Thoracic aorta (tissue), 2 donors: Measurements from ENCODE around the gene PDE9A. TPM values are rescaled to one million over a fixed set of nuclear protein-coding genes. Genes with fewer than 3 reads are reported as not detected.

ENCODE experiments used
- ATAC-seq: fragments of 150-250 bp; one replicate; pipeline ENCODE4 v1.8.0; 2017; ENCODE audit warnings: low read depth; ENCODE audit not compliant: insufficient number of reproducible peaks, low FRiP score
- DNase-seq: peaks from one replicate; pipeline ENCODE4 v3.0.0-alpha.2; 2020; ENCODE audit warnings: low spot score
- H3K27ac ChIP-seq, 2 donors: fragments of 200-600 bp; sonication (generic); 1 replicate in 1 of 2; 2 replicates in 1 of 2; pipeline ENCODE4 v1.5.1; 2016; ENCODE audit warnings: mild to moderate bottlenecking in 2 of 2, moderate library complexity in 2 of 2
- H3K27me3 ChIP-seq: fragments of 200-600 bp; sonication (generic); replicated peaks from 2 replicates; pipeline ENCODE4 v1.6.0; 2016; ENCODE audit warnings: mild to moderate bottlenecking; ENCODE audit not compliant: insufficient read depth
- H3K36me3 ChIP-seq: fragments of 200-600 bp; sonication (generic); one replicate; pipeline ENCODE4 v1.5.1; 2016
- H3K4me1 ChIP-seq, 2 donors: fragments of 200-600 bp; sonication (generic); 1 replicate in 1 of 2; 2 replicates in 1 of 2; pipeline versions ENCODE4 v1.5.1 to v1.6.0; 2016; ENCODE audit warnings: low read depth in 2 of 2, mild to moderate bottlenecking in 1 of 2; ENCODE audit not compliant: control insufficient read depth in 1 of 2
- H3K4me3 ChIP-seq: fragments of 200-600 bp; sonication (generic); 2 replicates; pipeline ENCODE4 v1.5.1; 2016; ENCODE audit warnings: mild to moderate bottlenecking
- H3K9me3 ChIP-seq: fragments of 200-600 bp; sonication (generic); 2 replicates; pipeline ENCODE4 v1.5.1; 2016
- CTCF ChIP-seq: fragments of 200-600 bp; sonication (generic); IDR thresholded peaks from one replicate; pipeline ENCODE4 v1.5.1; 2019; ENCODE audit warnings: antibody characterized with exemption
- total RNA-seq, 2 donors: library from RNA; depleted of rRNA; stranded (reverse); fragments of >200 nt; gene quantifications; one replicate each; pipeline versions ENCODE4 v1.1.0 to v1.2.3, GENCODE V29; 2016

The PDE9A gene
- total RNA-seq, 2 donors from 2014 or later, result 4.2 to 4.7 TPM

GRCh38 chr21:42619166-42619565 is 34.3 kb upstream of the PDE9A start:
- H3K4me1 ChIP-seq, result no peaks in the 10 kb centered on the region
- H3K36me3 ChIP-seq, result no peaks in the 10 kb centered on the region
- H3K4me3 ChIP-seq, result no peak overlapping the region
- no peak for TF ChIP-seq CTCF
- H3K27me3 ChIP-seq, result peaks cover 4% of the 10 kb centered on the region
- H3K9me3 ChIP-seq, result no peaks in the 10 kb centered on the region
- ATAC-seq (no peak), DNase-seq (no peak)
- no peak overlapping the region for H3K27ac ChIP-seq

- peaks cover 4% of the 10 kb centered on the region for H3K27me3 ChIP-seq
Observed at GRCh38 chr21:42619841-42620240, 33.6 kb upstream of the PDE9A start.

GRCh38 chr21:42621166-42621818 is 32.1 kb upstream of the PDE9A start:
- Histone ChIP-seq H3K27ac (no peak overlapping the region), H3K27me3 (peaks cover 4% of the 10 kb centered on the region), H3K4me3 (no peak overlapping the region), H3K4me1 (no peaks in the 10 kb centered on the region), H3K9me3 (no peaks in the 10 kb centered on the region), H3K36me3 (no peaks in the 10 kb centered on the region)
- ATAC-seq (no peak), DNase-seq (no peak)
- TF ChIP-seq CTCF, result no peak

More at GRCh38 chr21:42619841-42620240, 33.6 kb upstream of the PDE9A start:
- TF ChIP-seq CTCF, result no peak
- DNase-seq (no peak), ATAC-seq (no peak)
- H3K4me3 ChIP-seq, result no peak overlapping the region
- no peak overlapping the region for H3K27ac ChIP-seq
- H3K36me3 ChIP-seq, result no peaks in the 10 kb centered on the region
- no peaks in the 10 kb centered on the region for H3K9me3 ChIP-seq
- H3K4me1 ChIP-seq, result no peaks in the 10 kb centered on the region

- Histone ChIP-seq H3K4me3 (no peak overlapping the region), H3K36me3 (no peaks in the 10 kb centered on the region), H3K9me3 (no peaks in the 10 kb centered on the region), H3K27ac (no peak overlapping the region), H3K4me1 (no peaks in the 10 kb centered on the region), H3K27me3 (peaks cover 4% of the 10 kb centered on the region)
- ATAC-seq (no peak), DNase-seq (no peak)
- no peak for TF ChIP-seq CTCF
Observed at GRCh38 chr21:42621819-42622177, 31.6 kb upstream of the PDE9A start.

- ATAC-seq (no peak), DNase-seq (no peak)
- no peaks in the 10 kb centered on the region for H3K36me3 ChIP-seq
- TF ChIP-seq CTCF, result no peak
- no peaks in the 10 kb centered on the region for H3K9me3 ChIP-seq
- H3K27ac ChIP-seq, result no peak overlapping the region
- peaks cover 4% of the 10 kb centered on the region for H3K27me3 ChIP-seq
- no peaks in the 10 kb centered on the region for H3K4me1 ChIP-seq
- H3K4me3 ChIP-seq, result no peak overlapping the region
Observed at GRCh38 chr21:42622284-42622683, 31.1 kb upstream of the PDE9A start.
